ENCODE results near the gene SPTSSA. TPM values are rescaled to one million over a fixed set of nuclear protein-coding genes. Genes with fewer than 3 reads are reported as not detected.
"Not testable (repeated sequence)": the region's sequence is repeated elsewhere in the genome, so short reads cannot be mapped to it uniquely, and the experiment has no call there.

SPTSSA gene
- total RNA-seq, 2 donors from 2014 or later = 10.8 to 20.2 TPM

GRCh38 chr14:34479694-34480093, 17.7 kb upstream of the SPTSSA start:
- Histone ChIP-seq H3K4me1 (ENCODE audit: control insufficient read depth in 1 of 2, low read depth in 2 of 2) (no peaks in the 10 kb centered on the region), H3K27me3 (replicated peaks; ENCODE audit: insufficient read depth) (no peaks in the 10 kb centered on the region), H3K27ac (no peak overlapping the region), H3K9me3 (no peaks in the 10 kb centered on the region), H3K36me3 (no peaks in the 10 kb centered on the region), H3K4me3 (no peak overlapping the region)
- DNase-seq (ENCODE audit: low spot score) (no peak), ATAC-seq (ENCODE audit: insufficient number of reproducible peaks, low FRiP score, low read depth) (no peak)
- TF ChIP-seq CTCF (IDR thresholded peaks at IDR 0.05) = no peak

- DNase-seq (ENCODE audit: low spot score) (no peak), ATAC-seq (ENCODE audit: insufficient number of reproducible peaks, low FRiP score, low read depth) (no peak)
- Histone ChIP-seq H3K36me3 (no peaks in the 10 kb centered on the region), H3K27me3 (replicated peaks; ENCODE audit: insufficient read depth) (no peaks in the 10 kb centered on the region), H3K27ac (no peak overlapping the region), H3K9me3 (no peaks in the 10 kb centered on the region), H3K4me1 (ENCODE audit: control insufficient read depth in 1 of 2, low read depth in 2 of 2) (no peaks in the 10 kb centered on the region), H3K4me3 (no peak overlapping the region)
- TF ChIP-seq CTCF (IDR thresholded peaks at IDR 0.05) = no peak
Measured at GRCh38 chr14:34478261-34478660, 16.2 kb upstream of the SPTSSA start.

GRCh38 chr14:34476036-34476435, 14.0 kb upstream of the SPTSSA start:
- ATAC-seq (ENCODE audit: insufficient number of reproducible peaks, low FRiP score, low read depth); DNase-seq (ENCODE audit: low spot score): not testable (repeated sequence)

GRCh38 chr14:34475163-34475562, 13.1 kb upstream of the SPTSSA start:
- H3K36me3 ChIP-seq = no peaks in the 10 kb centered on the region
- no peak for TF ChIP-seq CTCF (IDR thresholded peaks at IDR 0.05)
- no peak overlapping the region for H3K27ac ChIP-seq
- DNase-seq (ENCODE audit: low spot score) (no peak), ATAC-seq (ENCODE audit: insufficient number of reproducible peaks, low FRiP score, low read depth) (no peak)
- H3K27me3 ChIP-seq (replicated peaks; ENCODE audit: insufficient read depth) = no peaks in the 10 kb centered on the region
- H3K4me3 ChIP-seq = no peak overlapping the region
- no peaks in the 10 kb centered on the region for H3K9me3 ChIP-seq
- no peaks in the 10 kb centered on the region for H3K4me1 ChIP-seq (ENCODE audit: control insufficient read depth in 1 of 2, low read depth in 2 of 2)

More at GRCh38 chr14:34476036-34476435, 14.0 kb upstream of the SPTSSA start:
- not testable (repeated sequence) for H3K9me3 ChIP-seq; H3K4me3 ChIP-seq; H3K27me3 ChIP-seq (replicated peaks; ENCODE audit: insufficient read depth); H3K27ac ChIP-seq; H3K4me1 ChIP-seq (ENCODE audit: control insufficient read depth in 1 of 2, low read depth in 2 of 2); H3K36me3 ChIP-seq

GRCh38 chr14:34474187-34474679, 12.2 kb upstream of the SPTSSA start:
- Histone ChIP-seq H3K36me3 (no peaks in the 10 kb centered on the region), H3K27me3 (replicated peaks; ENCODE audit: insufficient read depth) (no peaks in the 10 kb centered on the region), H3K27ac (no peak overlapping the region), H3K4me1 (ENCODE audit: control insufficient read depth in 1 of 2, low read depth in 2 of 2) (no peaks in the 10 kb centered on the region), H3K4me3 (no peak overlapping the region), H3K9me3 (no peaks in the 10 kb centered on the region)
- DNase-seq (ENCODE audit: low spot score) (no peak), ATAC-seq (ENCODE audit: insufficient number of reproducible peaks, low FRiP score, low read depth) (no peak)
- no peak for TF ChIP-seq CTCF (IDR thresholded peaks at IDR 0.05)

- ATAC-seq (ENCODE audit: insufficient number of reproducible peaks, low FRiP score, low read depth) = no peak
Measured at GRCh38 chr14:34472706-34473279, 10.8 kb upstream of the SPTSSA start.

More at GRCh38 chr14:34472706-34473279, 10.8 kb upstream of the SPTSSA start:
- TF ChIP-seq CTCF (IDR thresholded peaks at IDR 0.05) = no peak
- DNase-seq (ENCODE audit: low spot score) = no peak
- H3K4me3 ChIP-seq = no peak overlapping the region
- H3K4me1 ChIP-seq (ENCODE audit: control insufficient read depth in 1 of 2, low read depth in 2 of 2) = no peaks in the 10 kb centered on the region
- no peak overlapping the region for H3K27ac ChIP-seq
- H3K9me3 ChIP-seq = no peaks in the 10 kb centered on the region
- no peaks in the 10 kb centered on the region for H3K36me3 ChIP-seq
- no peaks in the 10 kb centered on the region for H3K27me3 ChIP-seq (replicated peaks; ENCODE audit: insufficient read depth)

All from thoracic aorta (tissue), 2 donors.